HCT116 (cell line): ENCODE results near the gene AMOTL1.

ENCODE experiments used
- CEBPB ChIP-seq: IDR thresholded peaks from 2 replicates; pipeline ENCODE4 v1.6.1; 2012; ENCODE audit warnings: low read depth
- EZH2 ChIP-seq: fragments of 200-600 bp; sonication (generic); IDR thresholded peaks from 2 replicates; pipeline ENCODE4 v1.6.1; 2017; ENCODE audit warnings: antibody characterized with exemption, mixed run types
- EZH2phosphoT487 ChIP-seq: fragments of 200-600 bp; IDR thresholded peaks from 2 replicates; pipeline ENCODE4 v1.6.1; 2018; ENCODE audit warnings: antibody characterized with exemption, borderline replicate concordance
- JUND ChIP-seq: IDR thresholded peaks from 2 replicates; pipeline ENCODE4 v1.6.1; 2012
- POLR2A ChIP-seq: IDR thresholded peaks from 2 replicates; pipeline ENCODE4 v1.7.0; 2011; ENCODE audit warnings: borderline replicate concordance; ENCODE audit not compliant: insufficient read depth, insufficient read length; ENCODE audit errors: extremely low read depth
- POLR2AphosphoS5 ChIP-seq: IDR thresholded peaks from 2 replicates; pipeline ENCODE4 v1.6.1; 2011; ENCODE audit warnings: mild to moderate bottlenecking, low read depth, low read length, moderate library complexity
- SP1 ChIP-seq: IDR thresholded peaks from 2 replicates; pipeline ENCODE4 v1.6.1; 2012; ENCODE audit warnings: low read depth
- YY1 ChIP-seq: IDR thresholded peaks from 2 replicates; pipeline ENCODE4 v1.6.1; 2011; ENCODE audit warnings: low read length, low read depth, moderate library complexity, mild to moderate bottlenecking; ENCODE audit not compliant: insufficient replicate concordance; ENCODE audit errors: extremely low read depth
- TF ChIP-seq, protein P1 (sequence below), 3 experiments: fragments of 200-600 bp in 1 of 3; sonication (generic) in 1 of 3; IDR thresholded peaks in 2 of 3; conservative IDR thresholded peaks in 1 of 3; 2 replicates each; pipeline ENCODE4 v1.5.1; 2012 to 2017; ENCODE audit warnings: low read depth in 2 of 3, low read length in 2 of 3, antibody characterized with exemption in 1 of 3, borderline replicate concordance in 1 of 3, control low read depth in 1 of 3, mild to moderate bottlenecking in 1 of 3, mixed read lengths in 1 of 3, mixed run types in 1 of 3, moderate library complexity in 1 of 3; ENCODE audit not compliant: insufficient read depth in 1 of 3
- TF ChIP-seq, protein P2 (sequence below): IDR thresholded peaks from 2 replicates; pipeline ENCODE4 v1.6.1; 2012

DNA sequence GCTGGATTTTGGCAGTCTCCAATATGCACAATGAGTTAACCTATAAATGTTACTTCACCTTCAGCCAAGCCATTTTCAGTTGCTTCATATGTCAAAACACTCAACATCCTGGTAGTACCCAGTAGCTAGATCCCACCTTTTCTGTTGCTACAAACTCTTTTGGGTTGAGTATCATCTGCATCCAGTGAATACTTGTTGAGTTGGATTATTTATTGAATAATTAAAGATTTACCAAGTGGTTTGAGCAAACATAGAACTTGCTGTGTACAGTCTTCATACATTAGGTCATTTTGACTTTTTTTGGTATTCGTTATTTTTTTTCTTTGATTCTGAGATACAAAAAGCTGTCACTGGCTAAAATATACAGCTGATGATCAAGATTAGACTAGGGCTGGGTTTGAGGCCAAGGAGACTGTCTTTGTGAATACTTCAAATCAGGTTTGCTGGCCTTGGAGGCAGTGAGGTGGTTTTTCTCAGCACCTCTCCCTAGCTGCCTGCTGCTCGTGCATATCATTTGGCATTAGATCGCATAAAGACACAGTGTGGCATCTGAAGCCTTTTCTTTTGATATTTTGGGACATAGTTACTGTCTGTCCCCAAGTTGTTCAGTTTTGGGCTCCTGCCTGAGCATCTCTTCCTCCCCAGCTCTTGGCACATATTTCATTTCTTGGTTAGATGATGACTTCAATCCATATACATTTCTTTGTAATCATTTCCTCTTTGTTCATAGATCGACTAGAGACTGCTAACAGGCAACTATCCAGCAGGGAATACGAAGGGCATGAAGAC is 62.8 kb downstream of the AMOTL1 start:
- no peak for TF ChIP-seq EZH2
- no peak for TF ChIP-seq JUND
- no peak for TF ChIP-seq YY1
- no peak for TF ChIP-seq POLR2A
- TF ChIP-seq, protein P1, sequence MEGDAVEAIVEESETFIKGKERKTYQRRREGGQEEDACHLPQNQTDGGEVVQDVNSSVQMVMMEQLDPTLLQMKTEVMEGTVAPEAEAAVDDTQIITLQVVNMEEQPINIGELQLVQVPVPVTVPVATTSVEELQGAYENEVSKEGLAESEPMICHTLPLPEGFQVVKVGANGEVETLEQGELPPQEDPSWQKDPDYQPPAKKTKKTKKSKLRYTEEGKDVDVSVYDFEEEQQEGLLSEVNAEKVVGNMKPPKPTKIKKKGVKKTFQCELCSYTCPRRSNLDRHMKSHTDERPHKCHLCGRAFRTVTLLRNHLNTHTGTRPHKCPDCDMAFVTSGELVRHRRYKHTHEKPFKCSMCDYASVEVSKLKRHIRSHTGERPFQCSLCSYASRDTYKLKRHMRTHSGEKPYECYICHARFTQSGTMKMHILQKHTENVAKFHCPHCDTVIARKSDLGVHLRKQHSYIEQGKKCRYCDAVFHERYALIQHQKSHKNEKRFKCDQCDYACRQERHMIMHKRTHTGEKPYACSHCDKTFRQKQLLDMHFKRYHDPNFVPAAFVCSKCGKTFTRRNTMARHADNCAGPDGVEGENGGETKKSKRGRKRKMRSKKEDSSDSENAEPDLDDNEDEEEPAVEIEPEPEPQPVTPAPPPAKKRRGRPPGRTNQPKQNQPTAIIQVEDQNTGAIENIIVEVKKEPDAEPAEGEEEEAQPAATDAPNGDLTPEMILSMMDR (IDR thresholded peaks at IDR 0.05 in 2 of 3, conservative IDR thresholded peaks at IDR 0.05 in 1 of 3; ENCODE audit: borderline replicate concordance in 1 of 3, insufficient read depth in 1 of 3, low read depth in 2 of 3, low read length in 2 of 3), result no peak
- no peak for TF ChIP-seq POLR2AphosphoS5
- TF ChIP-seq EZH2phosphoT487, result no peak
- TF ChIP-seq, protein P2, sequence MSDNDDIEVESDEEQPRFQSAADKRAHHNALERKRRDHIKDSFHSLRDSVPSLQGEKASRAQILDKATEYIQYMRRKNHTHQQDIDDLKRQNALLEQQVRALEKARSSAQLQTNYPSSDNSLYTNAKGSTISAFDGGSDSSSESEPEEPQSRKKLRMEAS, result no peak
- TF ChIP-seq SP1, result no peak
- no peak for TF ChIP-seq CEBPB
